T-helper 2 cell (primary cell): ENCODE data around the gene MTAP.

Source experiments
- DNase-seq, 5 experiments: peaks; one replicate each; pipeline versions ENCODE4 v3.0.0 to v3.0.0-alpha.2; 2012 to 2022

MTAP gene

DNA sequence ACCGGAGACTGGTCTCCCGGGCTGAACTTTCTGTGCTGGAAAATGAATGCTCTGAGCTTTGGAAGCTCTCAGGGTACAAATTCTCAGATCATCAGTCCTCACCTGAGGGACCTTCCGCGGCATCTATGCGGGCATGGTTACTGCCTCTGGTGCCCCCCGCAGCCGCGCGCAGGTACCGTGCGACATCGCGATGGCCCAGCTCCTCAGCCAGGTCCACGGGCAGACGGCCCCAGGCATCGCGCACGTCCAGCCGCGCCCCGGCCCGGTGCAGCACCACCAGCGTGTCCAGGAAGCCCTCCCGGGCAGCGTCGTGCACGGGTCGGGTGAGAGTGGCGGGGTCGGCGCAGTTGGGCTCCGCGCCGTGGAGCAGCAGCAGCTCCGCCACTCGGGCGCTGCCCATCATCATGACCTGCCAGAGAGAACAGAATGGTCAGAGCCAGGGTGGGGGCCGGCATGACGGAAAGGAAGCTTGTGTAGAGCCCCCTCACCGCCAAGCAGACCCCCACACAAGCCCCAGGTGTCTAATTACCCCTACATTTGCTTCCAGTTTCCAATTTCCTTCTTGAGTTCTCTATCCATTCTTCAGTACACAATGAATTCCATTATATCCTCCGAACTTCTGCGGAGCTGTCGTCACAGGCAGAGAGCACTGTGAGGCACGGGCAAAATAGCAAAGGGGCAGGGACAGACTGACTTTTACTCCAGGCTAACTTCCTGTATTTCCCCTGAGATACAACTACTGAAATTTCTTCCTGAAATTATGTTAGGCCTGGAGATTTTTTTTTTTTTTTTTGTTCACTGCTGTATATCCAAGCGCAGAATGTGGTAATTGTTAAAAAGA, 168.6 kb downstream of the MTAP start:
- DNase-seq: no peak

DNA sequence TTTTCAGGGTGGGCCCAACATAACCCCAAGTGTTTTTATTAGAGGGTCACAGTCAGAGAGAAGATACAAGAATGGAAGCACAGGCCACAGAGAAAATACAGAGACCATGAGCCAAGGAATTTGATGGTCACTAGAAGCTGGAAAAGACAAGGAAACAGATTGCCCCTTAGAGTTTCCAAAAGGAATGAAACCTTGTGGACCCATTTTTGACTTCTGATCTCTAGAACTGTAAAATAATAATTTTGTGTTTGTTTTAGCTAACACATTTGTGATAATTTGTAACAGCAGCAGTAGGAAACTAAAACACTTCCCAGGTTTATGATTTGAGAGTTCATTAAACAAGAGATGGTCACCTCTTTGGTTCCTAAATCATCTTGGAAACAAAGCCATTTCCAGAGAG, 169.9 kb downstream of the MTAP start:
- DNase-seq: no peak

DNA sequence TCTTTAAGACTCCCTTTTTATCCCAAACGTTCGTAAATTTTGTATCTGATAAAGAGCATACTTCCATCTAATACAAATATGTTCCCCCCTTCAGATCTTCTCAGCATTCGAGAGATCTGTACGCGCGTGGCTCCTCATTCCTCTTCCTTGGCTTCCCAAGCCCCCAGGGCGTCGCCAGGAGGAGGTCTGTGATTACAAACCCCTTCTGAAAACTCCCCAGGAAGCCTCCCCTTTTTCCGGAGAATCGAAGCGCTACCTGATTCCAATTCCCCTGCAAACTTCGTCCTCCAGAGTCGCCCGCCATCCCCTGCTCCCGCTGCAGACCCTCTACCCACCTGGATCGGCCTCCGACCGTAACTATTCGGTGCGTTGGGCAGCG, 171.9 kb downstream of the MTAP start:
- no peak for DNase-seq

DNA sequence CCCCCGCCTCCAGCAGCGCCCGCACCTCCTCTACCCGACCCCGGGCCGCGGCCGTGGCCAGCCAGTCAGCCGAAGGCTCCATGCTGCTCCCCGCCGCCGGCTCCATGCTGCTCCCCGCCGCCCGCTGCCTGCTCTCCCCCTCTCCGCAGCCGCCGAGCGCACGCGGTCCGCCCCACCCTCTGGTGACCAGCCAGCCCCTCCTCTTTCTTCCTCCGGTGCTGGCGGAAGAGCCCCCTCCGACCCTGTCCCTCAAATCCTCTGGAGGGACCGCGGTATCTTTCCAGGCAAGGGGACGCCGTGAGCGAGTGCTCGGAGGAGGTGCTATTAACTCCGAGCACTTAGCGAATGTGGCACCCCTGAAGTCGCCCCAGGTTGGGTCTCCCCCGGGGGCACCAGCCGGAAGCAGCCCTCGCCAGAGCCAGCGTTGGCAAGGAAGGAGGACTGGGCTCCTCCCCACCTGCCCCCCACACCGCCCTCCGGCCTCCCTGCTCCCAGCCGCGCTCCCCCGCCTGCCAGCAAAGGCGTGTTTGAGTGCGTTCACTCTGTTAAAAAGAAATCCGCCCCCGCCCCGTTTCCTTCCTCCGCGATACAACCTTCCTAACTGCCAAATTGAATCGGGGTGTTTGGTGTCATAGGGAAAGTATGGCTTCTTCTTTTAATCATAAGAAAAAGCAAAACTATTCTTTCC, 172.4 kb downstream of the MTAP start:
- DNase-seq: peak in 3 of 5 experiments; percentile 17 to 47 (median 28)

DNA sequence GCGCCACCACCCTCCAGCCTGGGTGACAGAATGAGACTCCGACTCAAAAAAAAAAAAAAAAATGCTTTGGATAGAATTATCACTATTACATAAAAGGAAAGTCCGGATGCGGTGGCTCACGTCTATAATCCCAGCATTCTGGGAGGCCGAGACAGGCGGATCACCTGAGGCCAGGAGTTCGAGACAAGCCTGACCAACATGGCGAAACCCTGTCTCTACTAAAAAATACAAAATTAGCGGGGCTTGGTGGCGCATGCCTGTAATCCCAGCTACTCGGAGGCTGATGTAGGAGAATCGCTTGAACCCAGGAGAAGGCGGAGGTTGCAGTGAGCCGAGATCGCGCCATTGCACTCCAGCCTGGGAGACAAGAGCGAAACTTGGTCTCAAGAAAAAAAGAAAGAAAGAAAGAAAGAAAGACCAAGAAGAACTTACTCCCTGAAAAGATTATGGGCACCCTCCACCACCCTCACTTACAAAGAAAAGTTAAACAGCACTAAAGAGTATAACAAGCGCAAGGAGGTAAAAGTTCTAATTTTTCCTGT, 174.0 kb downstream of the MTAP start:
- no peak for DNase-seq

DNA sequence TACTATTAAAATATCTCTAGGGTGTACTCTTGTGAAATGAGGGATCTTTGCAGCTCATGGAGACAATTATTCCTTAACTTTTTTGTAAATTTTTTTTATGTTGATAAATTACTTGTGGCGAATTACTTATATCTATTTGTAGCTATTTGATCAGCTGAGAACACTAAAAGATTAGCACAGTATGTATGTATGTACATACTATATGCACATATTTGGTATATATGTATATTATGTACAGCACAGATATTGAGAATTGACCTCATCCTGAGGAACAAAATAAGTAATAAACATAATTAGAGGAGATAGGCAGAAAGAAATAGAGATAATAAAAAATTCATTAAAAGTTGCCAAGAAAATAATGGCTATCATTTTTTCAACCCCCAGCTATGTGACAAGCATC, 180.0 kb downstream of the MTAP start:
- no peak for DNase-seq

DNA sequence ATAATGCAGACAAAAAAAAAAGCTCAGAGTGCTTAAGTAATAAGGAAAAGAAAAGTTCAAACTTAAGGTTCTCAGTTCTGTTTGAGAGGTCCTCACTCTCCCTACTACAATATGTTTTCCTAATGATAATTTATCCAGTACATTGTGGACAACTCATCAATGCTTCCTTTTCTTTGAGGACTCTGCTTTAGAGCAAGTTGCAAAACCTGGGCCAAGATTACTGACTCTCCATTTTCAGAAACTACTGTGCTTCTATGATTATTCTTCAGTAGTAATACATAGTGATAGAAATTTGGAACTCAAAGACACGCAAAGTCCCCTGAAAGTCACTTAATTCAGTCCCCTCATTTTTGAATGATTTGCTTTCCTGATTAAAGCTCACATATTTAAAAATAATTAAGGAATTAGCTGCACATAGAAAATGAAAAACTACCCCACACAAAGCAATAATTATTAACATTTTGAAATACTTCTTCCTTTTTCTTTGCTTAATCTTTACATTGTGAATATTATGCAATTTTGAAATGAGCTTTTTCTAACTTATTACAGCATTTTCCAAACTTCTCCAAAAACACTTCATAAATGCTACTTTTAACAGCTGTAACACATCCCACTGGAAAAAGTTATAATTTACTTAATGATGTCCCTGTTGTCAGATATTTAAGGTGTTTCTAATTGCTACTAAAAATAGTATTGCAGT, 180.6 kb downstream of the MTAP start:
- DNase-seq: no peak

DNA sequence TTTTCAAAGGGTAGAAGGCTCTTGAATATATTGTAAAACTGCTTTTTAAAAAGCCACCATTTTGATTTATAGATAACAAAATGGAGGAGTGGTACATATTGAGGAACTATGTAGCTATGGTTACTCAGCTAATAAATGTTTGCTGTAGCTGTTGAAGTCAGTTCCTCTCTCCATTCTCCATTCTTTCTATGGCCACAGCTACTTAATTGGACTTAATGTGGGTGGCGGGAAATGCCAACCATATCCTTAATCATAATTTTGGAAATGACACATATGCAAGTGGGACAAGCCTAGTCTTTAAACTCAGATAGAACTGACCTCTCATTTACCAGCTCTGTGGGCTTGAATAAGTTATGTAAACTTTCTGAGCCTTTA, 181.1 kb downstream of the MTAP start:
- no peak for DNase-seq

DNA sequence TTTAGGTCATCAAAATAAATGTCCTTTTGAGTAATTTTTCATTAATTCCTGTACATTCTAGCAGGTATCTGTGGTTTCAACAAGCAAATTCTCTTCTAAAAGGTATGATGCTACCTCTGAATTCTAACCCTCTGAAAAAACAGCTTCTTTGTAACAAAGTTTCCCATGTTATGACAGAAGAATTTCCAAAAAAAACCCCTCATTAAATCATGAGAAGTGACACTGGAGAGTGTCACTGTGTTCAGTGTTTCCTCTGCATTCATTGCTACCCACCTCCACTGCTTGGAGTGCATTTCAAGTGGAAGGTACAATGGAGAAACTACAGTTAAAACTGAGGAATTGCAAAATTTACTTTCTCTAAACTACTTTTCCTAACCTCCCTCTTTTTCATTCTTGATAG, 181.7 kb downstream of the MTAP start:
- DNase-seq: no peak

DNA sequence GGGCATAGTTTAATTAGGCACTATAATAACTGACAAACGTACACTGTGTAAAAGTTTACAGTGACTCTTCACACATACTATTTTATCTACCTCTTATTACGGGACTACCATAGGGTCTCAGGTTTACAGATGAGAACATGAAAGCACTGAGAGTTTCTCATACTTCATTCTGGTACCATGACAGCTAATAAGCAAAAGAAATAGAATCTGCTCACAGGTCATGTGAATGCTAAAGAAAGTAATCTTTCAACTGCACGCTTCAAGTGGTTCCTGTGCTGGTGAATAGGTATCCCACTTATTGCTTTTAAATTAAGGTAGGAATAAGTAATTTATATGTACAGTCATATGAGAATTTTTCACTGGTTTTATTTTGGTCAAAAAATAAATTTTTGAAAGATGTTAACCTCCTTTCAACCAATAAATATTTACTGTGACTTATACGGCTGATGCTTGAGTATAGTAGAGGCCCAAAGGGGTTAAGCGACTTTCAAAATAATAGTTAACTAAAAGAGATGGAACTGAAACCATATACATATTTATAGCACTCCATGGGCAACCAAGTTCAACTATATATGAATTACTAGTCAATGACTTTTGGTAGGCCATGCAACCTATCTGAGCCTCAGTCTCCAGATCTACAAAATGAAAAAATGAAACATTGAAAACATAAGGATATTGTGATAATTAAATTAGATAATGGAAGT, 183.7 kb downstream of the MTAP start:
- no peak for DNase-seq
